DOHH2 (cell line): ENCODE data around the gene EVPL.
A peak's percentile ranks its signal among the peaks of the same experiment; 100 is the strongest.

Experiments used
- H3F3A ChIP-seq: fragments of 200-600 bp; sonication (generic), shearing (Covaris generic); 2 replicates; pipeline ENCODE4 v1.6.0; 2016; ENCODE audit warnings: antibody characterized with exemption, mild to moderate bottlenecking; ENCODE audit not compliant: control insufficient read depth, insufficient read depth
- H3K27ac ChIP-seq: fragments of 200-600 bp; sonication (generic); 2 replicates; pipeline ENCODE4 v1.5.1; 2014; ENCODE audit warnings: low read depth, mild to moderate bottlenecking, low read length, moderate library complexity
- H3K27me3 ChIP-seq: fragments of 200-600 bp; sonication (generic); 2 replicates; pipeline ENCODE4 v1.6.1; 2014; ENCODE audit warnings: mild to moderate bottlenecking, low read length, mixed read lengths; ENCODE audit not compliant: control insufficient read depth
- H3K36me3 ChIP-seq: fragments of 200-600 bp; sonication (generic); 2 replicates; pipeline ENCODE4 v1.6.1; 2014; ENCODE audit warnings: mild to moderate bottlenecking, low read length, moderate library complexity, mixed read lengths; ENCODE audit not compliant: control insufficient read depth
- H3K4me1 ChIP-seq: fragments of 200-600 bp; sonication (generic); 2 replicates; pipeline ENCODE4 v1.6.1; 2014; ENCODE audit warnings: mild to moderate bottlenecking, low read length, mixed read lengths; ENCODE audit not compliant: control insufficient read depth
- H3K4me2 ChIP-seq: fragments of 200-600 bp; sonication (generic); 2 replicates; pipeline ENCODE4 v1.6.0; 2014; ENCODE audit warnings: mild to moderate bottlenecking, low read length, moderate library complexity
- H3K4me3 ChIP-seq: fragments of 200-600 bp; sonication (generic); 2 replicates; pipeline ENCODE4 v1.5.1; 2014; ENCODE audit warnings: mild to moderate bottlenecking, low read length, mixed read lengths
- H3K79me2 ChIP-seq: fragments of 200-600 bp; sonication (generic); 2 replicates; pipeline ENCODE4 v1.6.1; 2014; ENCODE audit warnings: mild to moderate bottlenecking, low read length, mixed read lengths; ENCODE audit not compliant: control insufficient read depth
- H3K9me2 ChIP-seq: fragments of 200-600 bp; sonication (generic); replicated peaks from 2 replicates; pipeline ENCODE4 v1.6.1; 2014; ENCODE audit warnings: mild to moderate bottlenecking, low read length, mixed read lengths; ENCODE audit not compliant: control insufficient read depth
- H3K9me3 ChIP-seq: fragments of 200-600 bp; sonication (generic); 2 replicates; pipeline ENCODE4 v1.6.1; 2014; ENCODE audit warnings: antibody characterized with exemption, low read length, mixed read lengths; ENCODE audit not compliant: control insufficient read depth, insufficient read depth
- H4K20me1 ChIP-seq: fragments of 200-600 bp; sonication (generic); 2 replicates; pipeline ENCODE4 v1.6.0; 2014; ENCODE audit warnings: low read depth, mild to moderate bottlenecking, antibody characterized with exemption, low read length, moderate library complexity; ENCODE audit not compliant: control insufficient read depth, insufficient read depth
- EZH2phosphoT487 ChIP-seq: fragments of 200-600 bp; sonication (generic); IDR thresholded peaks from 2 replicates; pipeline ENCODE4 v1.6.1; 2017; ENCODE audit warnings: borderline replicate concordance, mild to moderate bottlenecking, antibody characterized with exemption, low read length, moderate library complexity, mixed read lengths
- TF ChIP-seq, protein P1 (sequence below): fragments of 200-600 bp; sonication (generic); IDR thresholded peaks from one replicate; pipeline ENCODE4 v1.5.1; 2014; ENCODE audit warnings: antibody characterized with exemption, mild to moderate bottlenecking, low read depth, low read length; ENCODE audit not compliant: poor library complexity, severe bottlenecking

Gene EVPL

DNA sequence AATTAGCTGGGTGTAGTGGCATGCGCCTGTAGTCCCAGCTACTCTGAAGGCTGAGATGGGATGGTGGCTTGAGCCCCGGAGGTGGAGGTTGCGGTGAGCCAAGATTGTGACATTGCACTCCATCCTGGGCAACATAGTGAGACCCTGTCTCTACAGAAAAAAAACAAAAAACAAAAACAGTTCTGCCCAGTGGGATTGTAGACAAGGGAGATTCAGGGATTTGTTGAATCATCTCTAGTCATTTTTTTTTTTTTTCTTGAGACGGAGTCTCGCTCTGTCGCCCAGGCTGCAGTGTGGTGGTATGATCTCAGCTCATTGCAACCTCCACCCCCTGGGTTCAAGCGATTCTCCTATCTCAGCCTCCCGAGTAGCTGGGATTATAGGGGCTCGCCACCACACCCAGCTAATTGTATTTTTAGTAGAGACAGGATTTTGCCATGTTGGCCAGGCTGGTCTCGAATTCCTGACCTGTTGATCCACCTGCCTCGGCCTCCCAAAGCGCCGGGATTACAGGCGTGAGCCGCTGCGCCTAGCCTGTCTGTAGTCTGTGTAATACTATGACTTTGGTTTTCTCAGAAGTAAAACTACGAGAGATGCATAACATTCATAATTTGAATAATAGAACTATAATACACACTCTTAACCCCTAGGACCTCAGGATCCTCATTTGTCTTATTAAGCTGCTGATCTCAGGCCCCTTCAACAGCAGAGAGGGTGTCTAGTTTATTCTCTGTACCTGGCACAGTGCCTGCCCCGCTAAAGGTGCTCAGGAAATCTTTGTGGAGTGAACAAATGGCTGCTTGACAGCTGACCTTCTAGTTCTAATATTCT is 46.7 kb downstream of the EVPL start:
- Histone ChIP-seq H3K36me3 (peaks cover 3% of the 10 kb centered on the region), H3K4me2 (peak overlapping the region; percentile 98), H3F3A (peaks cover 5% of the 10 kb centered on the region; the same call in 1 of the 2 replicates), H3K79me2 (peaks cover 31% of the 10 kb centered on the region), H3K4me1 (peaks cover 37% of the 10 kb centered on the region), H3K27ac (peak overlapping the region; percentile 69), H4K20me1 (no peaks in the 10 kb centered on the region), H3K4me3 (peak overlapping the region; percentile 80), H3K9me3 (no peaks in the 10 kb centered on the region), H3K27me3 (no peaks in the 10 kb centered on the region), H3K9me2 (no peaks in the 10 kb centered on the region)
- TF ChIP-seq, protein P1, sequence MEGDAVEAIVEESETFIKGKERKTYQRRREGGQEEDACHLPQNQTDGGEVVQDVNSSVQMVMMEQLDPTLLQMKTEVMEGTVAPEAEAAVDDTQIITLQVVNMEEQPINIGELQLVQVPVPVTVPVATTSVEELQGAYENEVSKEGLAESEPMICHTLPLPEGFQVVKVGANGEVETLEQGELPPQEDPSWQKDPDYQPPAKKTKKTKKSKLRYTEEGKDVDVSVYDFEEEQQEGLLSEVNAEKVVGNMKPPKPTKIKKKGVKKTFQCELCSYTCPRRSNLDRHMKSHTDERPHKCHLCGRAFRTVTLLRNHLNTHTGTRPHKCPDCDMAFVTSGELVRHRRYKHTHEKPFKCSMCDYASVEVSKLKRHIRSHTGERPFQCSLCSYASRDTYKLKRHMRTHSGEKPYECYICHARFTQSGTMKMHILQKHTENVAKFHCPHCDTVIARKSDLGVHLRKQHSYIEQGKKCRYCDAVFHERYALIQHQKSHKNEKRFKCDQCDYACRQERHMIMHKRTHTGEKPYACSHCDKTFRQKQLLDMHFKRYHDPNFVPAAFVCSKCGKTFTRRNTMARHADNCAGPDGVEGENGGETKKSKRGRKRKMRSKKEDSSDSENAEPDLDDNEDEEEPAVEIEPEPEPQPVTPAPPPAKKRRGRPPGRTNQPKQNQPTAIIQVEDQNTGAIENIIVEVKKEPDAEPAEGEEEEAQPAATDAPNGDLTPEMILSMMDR = no peak
- no peak for TF ChIP-seq EZH2phosphoT487

DNA sequence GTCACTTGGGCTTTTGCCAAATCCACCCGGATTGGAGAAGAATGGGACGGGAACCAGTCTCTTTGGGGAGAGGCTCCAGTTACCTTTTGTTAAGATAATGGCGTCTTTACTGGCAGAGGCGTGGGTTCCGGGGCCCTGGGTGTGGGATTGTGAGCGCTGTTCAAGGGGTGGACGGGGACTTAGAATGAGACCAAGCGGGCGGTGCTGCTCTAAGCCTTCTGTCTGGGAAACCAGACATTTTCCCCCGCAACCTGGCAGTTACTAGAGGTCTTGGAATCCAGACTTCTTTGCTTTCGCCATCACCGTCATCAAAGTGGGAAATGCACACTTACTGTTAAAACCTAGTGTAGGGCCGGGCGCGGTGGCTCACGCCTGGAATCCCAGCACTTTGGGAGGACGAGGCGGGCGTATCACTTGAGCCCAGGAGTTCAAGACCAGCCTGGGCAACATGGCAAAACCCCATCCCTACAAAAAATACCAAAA is 47.4 kb downstream of the EVPL start:
- peak overlapping the region; percentile 98 for H3K4me2 ChIP-seq
- H3K9me3 ChIP-seq = no peaks in the 10 kb centered on the region
- H3K79me2 ChIP-seq = peaks cover 31% of the 10 kb centered on the region
- peak overlapping the region; percentile 69 for H3K27ac ChIP-seq
- H4K20me1 ChIP-seq = no peaks in the 10 kb centered on the region
- no peaks in the 10 kb centered on the region for H3K27me3 ChIP-seq
- no peaks in the 10 kb centered on the region for H3K9me2 ChIP-seq
- peaks cover 5% of the 10 kb centered on the region; the same call in 1 of the 2 replicates for H3F3A ChIP-seq
- H3K36me3 ChIP-seq = peaks cover 3% of the 10 kb centered on the region
- H3K4me1 ChIP-seq = peaks cover 37% of the 10 kb centered on the region
- TF ChIP-seq EZH2phosphoT487 = no peak
- TF ChIP-seq, protein P1 = no peak
- peak overlapping the region; percentile 80 for H3K4me3 ChIP-seq

DNA sequence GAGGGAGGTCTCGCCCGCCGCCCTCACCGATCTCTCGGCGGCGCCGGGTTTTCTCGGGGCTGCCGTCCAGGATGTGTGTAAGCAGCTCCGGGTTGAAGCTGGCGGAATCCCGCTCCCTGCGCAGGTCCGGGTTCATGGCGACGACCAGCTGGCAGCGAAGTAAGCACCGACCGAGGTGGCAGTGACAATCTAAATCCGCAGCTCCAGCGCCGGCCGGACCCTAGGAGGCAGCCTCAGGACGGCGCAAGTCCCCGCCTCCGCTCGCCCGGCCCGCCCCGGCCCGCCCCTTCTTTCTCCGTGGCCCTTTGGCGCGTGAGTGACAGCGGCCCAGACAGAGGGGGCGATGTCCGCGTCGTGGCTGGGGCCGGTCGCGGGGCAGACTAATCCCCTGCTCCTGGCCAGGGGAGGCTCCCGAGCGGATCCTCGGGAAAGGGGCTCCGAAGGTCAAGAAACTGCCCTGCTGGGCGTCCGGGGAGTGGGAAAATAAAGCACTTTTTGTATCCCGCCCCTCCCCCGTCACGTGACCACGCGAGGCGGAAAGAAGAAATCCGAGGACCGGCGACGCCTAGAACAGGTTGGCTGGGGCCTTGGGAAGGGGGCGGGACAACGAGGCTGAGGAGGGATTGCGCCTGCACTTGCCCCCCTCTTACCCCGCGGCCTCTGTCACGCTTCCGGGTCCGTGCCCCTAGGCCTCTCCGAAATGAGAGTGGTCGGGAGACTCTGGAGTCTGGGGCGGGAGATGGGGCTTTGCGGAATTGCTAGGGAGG is 48.0 kb downstream of the EVPL start, which contains the start of the genes ACOX1 and TEN1:
Gene ACOX1 (minus strand): TSS at position 229 of the 767 bp plus-strand sequence. CDS start 93 bp downstream, at position 136.
Gene TEN1 (plus strand): TSS at position 303 of the 767 bp plus-strand sequence. CDS start 6,953 bp downstream, outside the sequence.
- Histone ChIP-seq H3K36me3 (peaks cover 3% of the 10 kb centered on the region), H3K79me2 (peaks cover 31% of the 10 kb centered on the region), H3K4me1 (peaks cover 37% of the 10 kb centered on the region), H3K27me3 (no peaks in the 10 kb centered on the region), H3K9me2 (no peaks in the 10 kb centered on the region), H3K27ac (peak within 1 kb of the TSS; percentile 69), H4K20me1 (no peaks in the 10 kb centered on the region), H3K9me3 (no peaks in the 10 kb centered on the region), H3K4me2 (peak within 1 kb of the TSS; percentile 98), H3K4me3 (peak within 1 kb of the TSS; percentile 80), H3F3A (peaks cover 5% of the 10 kb centered on the region; the same call in 1 of the 2 replicates)
- TF ChIP-seq EZH2phosphoT487 = no peak
- TF ChIP-seq, protein P1 = peak; percentile 42
